OCI-LY1 (cell line): ENCODE measurements around the gene RHOV.

Experiments
- EZH2 ChIP-seq: fragments of 200-600 bp; sonication (generic), shearing (Covaris generic); IDR thresholded peaks from 2 replicates; pipeline ENCODE4 v1.8.0; 2017; ENCODE audit warnings: borderline replicate concordance, mixed run types, mild to moderate bottlenecking, antibody characterized with exemption, low read length, moderate library complexity, mixed read lengths
- TF ChIP-seq, protein P1 (sequence below): fragments of 200-600 bp; sonication (generic), shearing (Covaris generic); IDR thresholded peaks from 2 replicates; pipeline ENCODE4 v1.5.1; 2017; ENCODE audit warnings: mild to moderate bottlenecking, antibody characterized with exemption, low read length, moderate library complexity, mixed read lengths

DNA sequence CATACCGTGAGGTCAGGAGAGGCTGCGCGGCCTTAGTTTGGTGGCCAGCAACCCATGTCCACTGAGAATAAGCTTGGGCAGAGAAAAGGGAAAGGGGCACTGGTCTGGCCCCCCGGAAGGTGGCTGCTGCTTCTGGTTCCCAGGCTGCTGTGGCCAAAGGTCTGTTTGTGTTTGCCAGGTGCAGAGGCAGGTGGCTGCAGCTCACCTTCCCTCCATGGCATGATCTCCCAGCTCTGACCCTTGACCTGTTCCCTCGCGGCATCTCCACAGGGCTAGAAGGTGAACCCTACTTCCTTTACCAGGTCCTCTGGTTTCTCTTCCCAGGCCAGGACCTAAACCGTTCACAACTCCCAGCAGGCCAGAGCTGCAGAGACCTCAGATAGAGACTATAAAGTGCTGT lies 34.1 kb upstream of the RHOV start:
- TF ChIP-seq, protein P1, sequence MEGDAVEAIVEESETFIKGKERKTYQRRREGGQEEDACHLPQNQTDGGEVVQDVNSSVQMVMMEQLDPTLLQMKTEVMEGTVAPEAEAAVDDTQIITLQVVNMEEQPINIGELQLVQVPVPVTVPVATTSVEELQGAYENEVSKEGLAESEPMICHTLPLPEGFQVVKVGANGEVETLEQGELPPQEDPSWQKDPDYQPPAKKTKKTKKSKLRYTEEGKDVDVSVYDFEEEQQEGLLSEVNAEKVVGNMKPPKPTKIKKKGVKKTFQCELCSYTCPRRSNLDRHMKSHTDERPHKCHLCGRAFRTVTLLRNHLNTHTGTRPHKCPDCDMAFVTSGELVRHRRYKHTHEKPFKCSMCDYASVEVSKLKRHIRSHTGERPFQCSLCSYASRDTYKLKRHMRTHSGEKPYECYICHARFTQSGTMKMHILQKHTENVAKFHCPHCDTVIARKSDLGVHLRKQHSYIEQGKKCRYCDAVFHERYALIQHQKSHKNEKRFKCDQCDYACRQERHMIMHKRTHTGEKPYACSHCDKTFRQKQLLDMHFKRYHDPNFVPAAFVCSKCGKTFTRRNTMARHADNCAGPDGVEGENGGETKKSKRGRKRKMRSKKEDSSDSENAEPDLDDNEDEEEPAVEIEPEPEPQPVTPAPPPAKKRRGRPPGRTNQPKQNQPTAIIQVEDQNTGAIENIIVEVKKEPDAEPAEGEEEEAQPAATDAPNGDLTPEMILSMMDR = no peak
- no peak for TF ChIP-seq EZH2
